NOMO-1 treated with DMSO at 0.1 percent for 48 hours (cell line): ENCODE data around the gene ZNF410.
"Not testable (repeated sequence)": the region's sequence is repeated elsewhere in the genome, so short reads cannot be mapped to it uniquely, and the experiment has no call there.

Experiments used
- DNase-seq: peaks from one replicate; lab custom pipeline; 2025; ENCODE audit not compliant: unreplicated experiment; lab: John Stamatoyannopoulos, UW

ZNF410 gene

DNA sequence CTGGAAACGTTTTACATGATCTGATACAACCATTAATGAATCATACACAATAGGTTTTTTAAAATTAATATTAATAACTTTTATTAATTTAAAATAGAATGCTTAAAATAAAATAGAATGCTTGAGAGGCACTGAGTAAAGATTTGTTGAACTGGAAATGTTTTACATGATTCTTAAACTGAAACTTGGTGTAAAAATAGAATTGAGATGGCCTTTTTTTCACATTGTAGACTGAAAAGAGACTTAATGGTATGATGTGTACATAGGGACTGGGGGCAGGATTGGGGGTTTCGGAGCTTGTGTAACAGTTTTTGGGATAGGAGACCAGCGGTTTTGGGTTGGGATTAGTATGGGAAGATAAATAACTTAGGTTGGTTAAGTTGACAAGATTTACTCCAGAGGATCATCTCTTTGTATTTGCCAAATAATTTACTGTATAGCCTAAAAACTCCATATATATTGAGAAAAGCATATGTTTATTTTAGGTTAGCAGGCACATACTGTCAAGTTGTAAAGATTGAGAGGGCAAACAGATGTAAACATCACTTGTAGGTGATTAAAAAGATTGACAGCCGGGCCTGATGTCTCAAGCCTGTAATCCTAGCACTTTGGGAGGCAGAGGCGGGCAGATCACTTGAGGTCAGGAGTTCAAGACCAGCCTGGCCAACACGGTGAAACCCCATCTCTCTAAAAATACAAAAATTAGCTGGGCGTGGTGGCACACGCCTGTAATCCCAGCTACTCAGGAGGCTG, 2.0 kb upstream of the ZNF410 start:
- DNase-seq: no peak

DNA sequence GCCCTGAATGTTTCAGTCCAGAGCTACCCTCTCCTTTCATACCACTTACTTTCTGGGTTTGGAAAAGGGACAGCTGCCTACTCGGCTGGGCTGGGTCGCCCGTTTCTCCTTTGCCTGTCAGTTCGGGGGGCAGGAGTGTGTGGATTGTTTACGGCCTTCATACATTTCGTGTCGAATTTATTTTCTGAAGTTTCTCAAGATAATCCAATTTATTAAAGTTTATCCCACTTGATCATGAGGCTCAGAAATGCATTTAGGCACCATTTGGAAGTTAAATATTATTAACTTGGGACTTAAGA, 608 bp downstream of the ZNF410 start:
- peak; percentile 16 for DNase-seq

DNA sequence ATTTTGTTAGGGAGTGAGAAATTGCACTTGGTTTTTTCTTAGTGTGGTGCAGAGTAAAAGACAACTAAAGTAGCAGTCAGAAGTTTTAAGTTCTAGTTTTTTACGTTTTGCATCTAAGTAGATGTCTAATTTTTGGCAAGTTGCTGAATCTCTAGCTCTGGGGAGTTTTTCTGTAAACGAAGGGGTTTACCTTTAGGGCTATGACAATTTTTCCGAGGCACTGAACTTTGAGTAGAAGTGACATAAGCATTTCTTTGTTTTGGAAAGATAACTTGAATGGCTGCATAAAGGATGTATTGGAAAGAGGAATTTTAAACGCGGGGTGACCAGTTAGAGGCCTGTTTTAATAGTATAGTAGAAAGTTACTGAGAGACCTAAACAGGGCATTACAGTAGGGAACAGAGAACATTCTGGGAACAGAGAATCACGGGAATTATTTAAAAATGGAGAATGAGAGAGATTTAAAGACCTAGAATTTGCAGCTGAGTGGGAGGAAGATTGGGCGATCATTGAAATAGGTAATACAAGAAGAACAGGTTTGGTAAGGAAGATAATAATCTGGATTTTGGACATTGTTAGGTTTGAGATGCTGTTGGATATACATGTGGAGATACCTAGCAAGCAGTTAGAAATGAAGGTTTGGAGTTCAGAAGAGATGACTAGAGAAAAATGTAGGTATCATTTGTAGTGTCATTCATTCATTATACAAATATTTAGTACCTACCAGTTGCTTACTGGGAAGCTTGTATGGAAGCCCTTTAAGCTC, 1.2 kb downstream of the ZNF410 start:
- DNase-seq: peak; percentile 3

DNA sequence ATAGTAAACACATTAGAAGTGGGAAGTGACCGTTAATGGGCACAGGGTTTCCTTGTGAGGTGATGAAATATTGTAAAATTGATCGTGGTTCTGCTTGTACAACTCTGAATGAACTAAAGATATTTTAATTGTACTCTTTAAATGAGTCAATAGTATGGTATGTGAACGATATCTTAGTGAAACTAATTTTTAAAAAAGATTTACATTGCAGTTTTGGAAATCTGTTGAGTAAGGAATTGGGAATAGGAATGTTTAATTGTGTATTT, 1.7 kb downstream of the ZNF410 start:
- peak; percentile 38 for DNase-seq

DNA sequence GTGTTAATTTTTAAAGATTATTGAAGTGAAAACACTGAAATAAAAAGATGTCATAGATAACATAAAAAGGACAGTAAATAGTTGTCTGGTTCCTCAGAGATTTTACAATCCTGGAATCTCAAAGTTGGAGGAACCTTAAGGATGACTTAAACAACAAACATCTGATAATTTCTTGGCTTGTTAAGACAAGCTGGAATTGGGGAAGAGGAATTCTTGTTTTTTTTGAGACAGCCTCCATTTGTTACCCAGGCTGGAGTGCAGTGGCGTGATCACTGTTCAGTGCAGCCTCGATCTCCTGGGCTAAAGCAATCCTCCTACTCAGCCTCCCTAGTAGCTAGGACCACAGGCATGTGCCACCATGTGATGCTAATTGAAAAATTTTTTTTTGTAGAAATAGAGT, 2.3 kb downstream of the ZNF410 start:
- no peak for DNase-seq

DNA sequence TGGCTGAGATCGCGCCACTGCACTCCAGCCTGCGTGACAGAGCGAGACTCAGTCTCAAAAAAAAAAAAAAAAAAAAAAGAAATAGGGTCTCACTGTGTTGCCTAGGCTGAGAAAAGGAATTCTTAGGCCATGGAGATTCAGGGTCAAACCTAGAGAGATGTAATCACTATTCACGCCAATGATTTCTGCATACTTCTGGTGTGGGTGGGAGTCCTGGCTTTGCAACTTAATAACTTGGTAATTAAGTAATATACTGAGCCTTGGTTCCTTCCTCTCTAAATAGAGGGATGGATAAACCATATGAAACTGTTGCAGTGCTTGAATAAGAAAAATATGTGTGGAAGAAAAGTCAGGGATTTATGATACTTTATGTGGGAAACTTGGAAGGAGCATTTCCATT, 2.7 kb downstream of the ZNF410 start:
- DNase-seq: no peak

DNA sequence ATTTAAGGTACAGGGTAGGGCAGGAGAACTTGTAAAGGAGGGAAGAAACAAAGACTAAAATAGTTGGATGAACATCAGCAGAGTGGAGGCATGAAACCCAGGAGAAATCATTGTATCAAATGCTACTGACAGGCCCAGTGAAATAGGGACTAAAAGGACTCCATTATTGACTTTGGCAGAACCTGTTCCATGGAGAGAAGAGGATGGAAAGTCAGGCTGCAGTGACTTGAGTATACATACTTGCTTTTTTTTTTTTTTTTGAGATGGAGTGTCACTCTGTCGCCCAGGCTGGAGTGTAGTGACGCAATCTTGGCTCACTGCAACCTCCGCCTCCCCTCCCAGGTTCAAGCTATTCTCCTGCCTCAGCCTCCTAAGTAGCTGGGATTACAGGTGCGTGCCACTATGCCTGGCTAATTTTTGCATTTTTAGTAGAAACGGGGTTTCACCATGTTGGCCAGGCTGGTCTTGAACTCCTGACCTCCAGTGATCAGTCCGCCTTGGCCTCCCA, 7.6 kb downstream of the ZNF410 start:
- not testable (repeated sequence) for DNase-seq

DNA sequence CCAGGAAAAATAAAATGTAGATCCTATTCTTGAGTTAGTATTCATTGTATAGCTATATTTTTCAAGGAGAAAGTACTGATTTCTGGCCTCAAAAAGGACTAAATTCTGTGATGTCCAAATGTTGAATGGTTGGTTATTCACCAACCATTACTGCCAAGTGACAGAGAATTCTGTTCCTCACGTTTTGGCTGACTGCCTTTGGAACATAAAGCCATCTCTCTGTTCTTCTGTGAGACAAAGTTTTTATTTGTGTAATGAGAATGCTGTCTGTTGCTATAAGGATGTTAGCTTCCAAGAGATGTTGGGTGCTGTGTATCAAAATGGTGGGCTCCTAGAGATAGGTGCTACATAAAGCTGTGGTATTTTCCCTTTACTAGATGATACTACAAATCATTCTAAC, 9.3 kb downstream of the ZNF410 start:
- no peak for DNase-seq

DNA sequence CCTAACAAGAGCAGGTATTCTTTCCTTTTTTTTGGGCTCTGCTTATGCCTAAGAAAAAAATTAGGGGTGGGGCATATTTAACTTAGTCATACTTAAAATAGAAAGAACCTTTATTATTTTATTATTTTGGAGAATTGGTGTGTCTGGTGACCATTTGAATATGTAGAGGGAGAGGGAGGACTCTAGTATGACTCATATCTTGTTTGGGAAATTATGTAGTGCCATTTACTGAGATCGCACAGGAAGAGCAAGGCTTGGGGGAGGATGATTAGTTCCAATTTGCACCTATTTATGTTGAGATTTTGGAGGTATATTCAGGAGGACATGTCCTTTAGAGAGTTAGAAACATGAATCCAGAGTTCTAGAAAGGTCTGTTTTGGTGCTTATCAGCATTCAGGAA, 9.9 kb downstream of the ZNF410 start:
- no peak for DNase-seq

DNA sequence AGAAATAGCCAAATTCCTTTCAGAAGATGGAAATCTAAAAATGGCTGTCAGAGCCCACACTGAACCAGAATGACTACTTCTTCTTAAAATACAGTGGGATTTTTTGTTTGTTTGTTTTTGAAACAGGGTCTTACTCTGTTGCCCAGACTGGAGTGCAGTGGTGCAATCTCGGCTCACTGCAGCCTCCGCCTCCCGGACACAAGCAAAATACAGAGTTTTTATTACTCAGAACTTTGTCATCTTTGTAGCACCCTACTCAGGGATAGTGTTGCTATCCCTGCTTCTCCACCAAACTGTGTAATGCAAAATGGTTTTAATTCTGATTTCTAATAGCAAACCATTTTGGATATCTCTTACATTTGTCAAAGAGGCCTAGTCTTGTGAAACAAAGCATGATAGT, 16.4 kb downstream of the ZNF410 start:
- DNase-seq: no peak

DNA sequence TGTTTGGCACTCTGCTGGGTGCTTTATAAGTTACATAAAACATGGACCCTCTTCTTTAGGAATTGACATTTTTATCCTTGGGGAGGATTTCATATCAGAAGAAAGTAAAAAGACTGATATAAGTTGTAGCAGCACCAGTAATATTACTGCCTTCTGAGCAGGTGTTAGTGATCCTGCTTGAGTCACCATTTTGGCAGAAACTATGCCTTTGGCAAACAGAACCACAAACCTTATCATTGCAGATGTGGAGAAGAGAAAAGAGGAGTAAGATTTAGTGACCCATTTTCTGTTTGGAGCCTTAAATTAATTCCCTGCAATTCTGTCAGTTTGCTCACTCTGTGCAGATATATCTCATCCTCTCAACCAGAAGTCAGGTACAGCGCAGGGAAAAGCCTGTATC, 23.0 kb downstream of the ZNF410 start:
- DNase-seq: no peak

DNA sequence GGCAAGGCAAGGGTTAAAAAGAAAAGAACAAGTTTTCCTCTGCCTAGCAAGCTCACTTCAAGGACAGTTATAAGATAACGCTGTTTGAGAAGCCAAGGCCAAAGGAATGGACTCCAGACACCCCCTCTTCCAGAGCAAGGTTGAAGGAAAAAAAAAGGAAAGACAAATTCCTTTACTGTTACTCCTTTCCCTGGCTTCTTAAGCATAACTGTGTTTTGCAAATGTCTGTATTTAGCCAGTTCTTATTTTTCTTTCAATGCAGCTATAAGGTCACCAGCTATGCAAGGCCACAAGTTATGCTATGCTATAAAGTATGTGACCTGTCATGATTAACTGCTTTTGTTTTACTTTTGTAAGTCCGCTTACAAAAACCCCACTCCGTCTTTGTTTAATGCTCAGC, 26.6 kb downstream of the ZNF410 start:
- DNase-seq: no peak

DNA sequence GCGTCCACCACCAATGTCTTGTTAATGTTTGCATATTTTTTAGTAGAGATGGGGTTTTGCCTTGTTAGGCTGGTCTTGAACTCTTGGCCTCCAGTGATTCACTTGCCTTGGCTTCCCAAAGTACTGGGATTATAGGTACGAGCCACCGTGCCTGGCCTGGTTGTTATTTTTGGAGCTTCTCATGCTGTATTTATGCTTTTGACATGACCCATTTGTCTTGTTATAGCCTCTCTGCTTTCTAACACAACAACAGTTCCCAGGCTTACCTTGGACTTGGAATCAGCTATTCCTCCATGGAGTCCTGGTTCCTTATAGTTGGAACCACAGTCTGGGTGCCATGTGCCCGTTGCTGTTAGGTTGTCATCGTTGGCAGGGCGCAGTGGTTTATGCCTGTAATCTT, 29.7 kb downstream of the ZNF410 start:
- no peak for DNase-seq

DNA sequence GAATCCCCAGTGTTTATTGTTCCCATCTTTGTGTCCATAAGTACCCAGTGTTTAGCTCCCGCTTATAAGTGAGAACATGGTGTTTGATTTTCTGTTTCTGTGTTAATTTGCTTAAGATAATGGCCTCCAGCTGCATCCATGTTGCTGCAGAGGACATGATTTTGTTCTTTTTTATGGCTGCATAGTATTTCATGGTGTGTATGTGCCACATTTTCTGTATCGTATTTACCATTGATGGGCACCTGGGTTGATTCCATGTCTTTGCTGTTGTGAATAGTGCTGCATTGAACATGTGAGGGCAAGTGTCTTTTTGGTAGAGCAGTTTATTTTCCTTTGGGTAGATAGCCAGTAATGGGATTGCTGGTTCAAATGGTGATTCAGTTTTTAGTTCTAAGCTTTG, 32.8 kb downstream of the ZNF410 start:
- not testable (repeated sequence) for DNase-seq

DNA sequence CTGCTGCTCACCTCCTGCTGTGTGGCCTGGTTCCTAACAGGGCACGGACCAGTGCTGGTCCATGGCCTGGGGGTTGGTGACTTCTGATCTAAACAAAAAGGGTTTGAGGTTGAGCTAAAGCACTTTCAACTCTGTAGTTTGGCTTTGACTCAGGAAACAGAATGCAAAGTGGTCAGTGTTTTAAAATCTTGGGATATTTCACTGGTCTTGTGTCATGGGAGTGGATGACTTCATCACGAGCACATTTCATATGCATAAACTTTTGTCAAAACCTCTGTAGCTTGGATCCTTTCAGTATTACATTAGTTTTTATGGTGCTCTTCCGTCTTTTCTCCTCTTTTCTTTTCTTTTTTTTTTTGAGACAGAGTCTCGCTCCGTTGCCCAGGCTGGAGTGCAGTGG, 37.7 kb downstream of the ZNF410 start:
- DNase-seq: no peak

DNA sequence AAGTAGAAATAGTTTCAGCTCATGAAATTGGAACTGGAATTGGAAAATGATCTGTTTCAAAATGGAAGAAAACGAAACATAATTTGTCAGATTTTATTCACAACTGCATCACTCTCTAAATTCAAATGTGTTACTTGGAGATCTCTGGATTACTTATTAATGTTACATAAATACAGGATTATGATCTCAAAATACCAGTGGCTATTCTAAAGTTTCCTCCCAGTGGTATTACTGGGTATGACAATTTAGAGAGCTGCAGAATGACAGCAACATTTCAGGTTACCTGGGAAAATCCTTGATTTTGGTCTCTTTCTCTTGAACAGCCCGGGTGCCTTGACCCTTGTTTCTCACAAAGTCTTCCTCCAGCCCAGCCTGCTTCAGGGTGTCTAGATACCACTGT, 49.0 kb downstream of the ZNF410 start:
- DNase-seq: peak; percentile 0

DNA sequence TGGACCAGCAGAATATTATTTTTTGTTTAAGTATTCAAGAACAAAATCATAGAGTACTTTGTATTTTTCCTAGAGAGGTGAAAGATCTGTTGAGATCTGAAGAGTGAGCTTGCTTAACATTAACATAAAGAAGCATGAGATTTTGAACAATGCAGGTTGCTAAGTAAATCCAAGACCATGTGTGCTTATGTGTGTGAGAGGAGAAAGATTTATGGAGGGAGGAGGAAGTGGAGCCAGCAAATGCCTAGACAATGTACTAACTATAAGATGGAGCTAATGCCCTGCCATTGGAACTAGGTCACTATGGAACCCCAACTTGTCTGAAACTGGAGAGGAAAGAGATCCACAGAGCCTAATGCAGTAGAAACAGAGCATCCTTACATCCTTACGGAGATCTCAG, 49.9 kb downstream of the ZNF410 start:
- DNase-seq: no peak

DNA sequence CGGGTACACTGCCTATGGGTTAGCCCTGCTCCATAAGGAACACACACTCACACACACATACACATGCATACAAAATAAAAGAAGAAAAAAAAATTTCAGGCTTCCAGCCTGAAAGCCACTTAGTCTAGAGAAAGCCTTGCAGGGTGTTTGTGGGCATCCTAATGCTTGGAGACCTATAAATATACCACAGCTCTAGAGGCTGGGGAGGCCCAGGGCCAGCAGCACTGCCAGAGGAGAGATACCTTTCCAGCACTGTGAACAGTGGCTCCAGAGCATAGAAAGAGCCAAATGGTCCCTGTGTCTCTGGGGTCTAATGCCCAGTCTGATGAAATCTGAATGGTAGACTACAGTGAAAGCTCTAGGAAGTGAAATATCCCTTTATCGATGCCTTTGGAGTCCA, 50.4 kb downstream of the ZNF410 start:
- no peak for DNase-seq

DNA sequence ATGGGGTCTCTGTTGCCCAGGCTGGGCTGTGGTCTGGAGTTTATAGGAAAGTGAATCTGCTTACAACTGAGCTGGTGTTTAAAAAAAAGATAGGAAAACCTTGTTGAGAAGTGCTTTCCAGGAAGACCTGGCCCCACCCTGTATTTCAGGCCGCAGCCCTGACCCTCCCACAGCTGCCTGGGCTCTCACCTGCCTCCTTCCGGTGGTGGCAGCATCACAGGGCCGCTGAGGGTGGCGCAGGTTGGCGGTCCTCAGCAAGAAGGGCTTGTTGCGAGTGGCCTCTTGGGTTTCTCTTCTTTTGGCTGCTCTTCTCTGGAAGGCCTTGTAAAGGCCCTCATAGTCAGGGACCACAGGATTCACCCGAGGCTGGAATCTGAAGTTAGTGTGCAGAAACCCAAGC, 55.5 kb downstream of the ZNF410 start:
- no peak for DNase-seq

DNA sequence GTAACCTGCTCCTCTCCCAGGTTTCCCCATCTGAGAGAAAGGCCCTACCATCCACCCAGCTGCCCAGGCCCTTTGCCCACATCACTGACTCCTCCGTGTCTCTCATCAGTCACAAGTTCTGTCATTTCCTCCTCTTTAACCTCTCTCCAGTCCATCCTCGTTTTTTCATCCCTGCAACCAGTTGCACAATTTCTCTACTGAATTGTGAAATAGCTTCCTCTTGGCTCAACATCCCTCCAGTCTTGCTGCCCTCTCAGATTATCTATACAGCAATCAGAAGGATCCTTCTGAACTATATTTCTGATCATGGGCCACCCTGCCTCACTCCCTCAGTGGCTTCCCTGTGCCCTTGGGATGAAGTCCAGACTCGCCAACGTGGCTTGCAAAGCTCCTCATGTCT, 56.4 kb downstream of the ZNF410 start:
- peak; percentile 81 for DNase-seq

DNA sequence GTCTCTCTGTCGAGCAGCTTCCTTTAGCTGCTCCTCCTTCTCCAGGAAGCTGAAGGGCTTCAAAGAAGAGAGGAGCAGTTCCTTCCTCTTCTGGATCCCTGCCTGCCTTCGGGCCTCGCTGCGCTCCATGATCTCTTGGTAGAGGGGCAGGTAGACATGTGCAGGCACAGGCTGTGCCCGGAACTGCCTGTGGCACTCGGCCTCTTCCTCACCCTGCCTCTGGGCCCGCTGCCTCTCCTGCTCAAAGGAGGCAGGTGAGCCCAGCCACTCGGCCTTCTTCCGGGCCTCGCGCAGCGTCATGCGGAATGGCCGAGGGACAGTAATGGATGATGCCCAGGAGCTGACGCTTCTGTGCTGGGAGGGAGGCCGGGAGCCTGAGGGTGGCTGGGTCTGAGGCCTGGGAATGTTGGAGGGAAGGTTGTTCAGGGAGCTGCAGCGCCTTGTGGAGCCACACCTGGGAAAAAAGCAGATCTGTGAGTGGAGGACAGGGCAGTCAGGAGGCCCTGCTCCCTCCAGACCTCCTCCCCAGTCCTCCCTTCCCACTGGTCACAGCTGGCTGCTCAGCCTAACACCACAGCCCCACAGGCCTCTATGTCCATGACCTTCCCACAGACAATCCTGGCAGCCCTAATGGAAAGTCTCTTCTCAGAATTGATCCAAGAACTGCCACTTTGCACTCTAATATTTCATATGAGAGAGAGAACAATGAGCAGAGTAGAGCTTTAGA, 57.9 kb downstream of the ZNF410 start:
- DNase-seq: no peak

DNA sequence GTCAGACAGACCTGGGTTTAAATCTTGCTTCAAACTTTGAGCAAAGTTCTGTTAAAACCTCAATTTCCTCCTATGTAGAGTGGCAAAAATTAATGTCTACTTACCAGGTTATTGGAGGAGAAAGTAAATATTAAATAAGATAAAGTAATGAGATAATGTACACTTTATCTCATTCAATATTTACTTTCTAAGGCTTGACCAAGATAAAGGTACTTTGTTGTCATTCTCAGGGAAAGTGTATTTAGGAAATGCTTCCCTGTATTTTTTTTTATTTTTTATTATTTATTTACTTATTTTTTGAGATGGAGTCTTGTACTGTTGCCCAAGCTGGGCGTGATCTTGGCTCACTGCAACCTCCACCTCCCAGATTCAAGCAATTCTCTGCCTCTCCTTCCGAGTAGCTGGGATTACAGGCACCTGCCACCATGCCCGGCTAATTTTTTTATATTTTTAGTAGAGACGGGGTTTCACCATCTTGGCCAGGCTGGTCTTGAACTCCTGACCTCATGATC, 58.6 kb downstream of the ZNF410 start:
- DNase-seq: no peak
